KMS-11 (cell line): ENCODE data around the gene RIBC1.

ENCODE experiments used
- H2AFZ ChIP-seq: fragments of 200-600 bp; sonication (generic); 2 replicates; pipeline ENCODE4 v1.6.1; 2016; ENCODE audit warnings: antibody characterized with exemption, mixed run types, low read depth
- H3K27ac ChIP-seq: fragments of 200-600 bp; sonication (generic); 2 replicates; pipeline ENCODE4 v1.6.1; 2016; ENCODE audit warnings: mild to moderate bottlenecking, mixed run types
- H3K27me3 ChIP-seq: fragments of 200-600 bp; sonication (generic); 2 replicates; pipeline ENCODE4 v1.6.1; 2017; ENCODE audit warnings: mild to moderate bottlenecking, low read depth, mixed run types, moderate library complexity; ENCODE audit not compliant: insufficient read depth
- H3K36me3 ChIP-seq: fragments of 200-600 bp; sonication (generic); 2 replicates; pipeline ENCODE4 v1.6.1; 2017; ENCODE audit warnings: mild to moderate bottlenecking, mixed run types; ENCODE audit not compliant: insufficient read depth
- H3K4me1 ChIP-seq: fragments of 200-600 bp; sonication (generic); 2 replicates; pipeline ENCODE4 v1.6.1; 2016; ENCODE audit warnings: mild to moderate bottlenecking, low read depth, mixed run types; ENCODE audit not compliant: poor library complexity, severe bottlenecking
- H3K4me2 ChIP-seq: fragments of 200-600 bp; sonication (generic); 2 replicates; pipeline ENCODE4 v1.7.0; 2016; ENCODE audit warnings: mild to moderate bottlenecking, mixed run types
- H3K4me3 ChIP-seq: fragments of 200-600 bp; sonication (generic); IDR thresholded peaks from 2 replicates; pipeline ENCODE4 v1.6.1; 2017; ENCODE audit warnings: low read depth, low read length, mixed read lengths; ENCODE audit not compliant: insufficient read depth
- H3K79me2 ChIP-seq: fragments of 200-600 bp; sonication (generic); 2 replicates; pipeline ENCODE4 v1.6.1; 2016; ENCODE audit warnings: low read depth, mixed run types; ENCODE audit not compliant: insufficient read depth
- H3K9ac ChIP-seq: fragments of 200-600 bp; sonication (generic); 2 replicates; pipeline ENCODE4 v1.6.1; 2016; ENCODE audit warnings: mild to moderate bottlenecking, mixed run types
- H4K20me1 ChIP-seq: fragments of 200-600 bp; sonication (generic); 2 replicates; pipeline ENCODE4 v1.6.1; 2016; ENCODE audit warnings: mild to moderate bottlenecking, mixed run types; ENCODE audit not compliant: insufficient read depth
- CTCF ChIP-seq: fragments of 200-600 bp; sonication (generic); conservative IDR thresholded peaks from 2 replicates; pipeline ENCODE4 v1.6.1; 2017; ENCODE audit warnings: low read depth, mild to moderate bottlenecking, antibody characterized with exemption, low read length, moderate library complexity, mixed read lengths

Gene RIBC1

GRCh38 chrX:53471346-53471745 lies 48.7 kb downstream of the RIBC1 start:
- H3K79me2 ChIP-seq = no peaks in the 10 kb centered on the region
- no peak for TF ChIP-seq CTCF
- H3K9ac ChIP-seq = no peak overlapping the region
- no peaks in the 10 kb centered on the region for H4K20me1 ChIP-seq
- H3K4me1 ChIP-seq = no peaks in the 10 kb centered on the region
- no peak overlapping the region for H3K4me2 ChIP-seq
- H3K27me3 ChIP-seq = no peaks in the 10 kb centered on the region
- H3K36me3 ChIP-seq = no peaks in the 10 kb centered on the region
- H2AFZ ChIP-seq = no peak overlapping the region
- no peak overlapping the region for H3K4me3 ChIP-seq
- H3K27ac ChIP-seq = no peak overlapping the region

GRCh38 chrX:53474707-53475106 lies 52.0 kb downstream of the RIBC1 start:
- H3K79me2 ChIP-seq = no peaks in the 10 kb centered on the region
- H4K20me1 ChIP-seq = no peaks in the 10 kb centered on the region
- no peak overlapping the region for H3K9ac ChIP-seq
- H2AFZ ChIP-seq = no peak overlapping the region
- no peak overlapping the region for H3K4me2 ChIP-seq
- H3K27me3 ChIP-seq = no peaks in the 10 kb centered on the region
- no peaks in the 10 kb centered on the region for H3K4me1 ChIP-seq
- H3K4me3 ChIP-seq = no peak overlapping the region
- no peaks in the 10 kb centered on the region for H3K36me3 ChIP-seq
- no peak overlapping the region for H3K27ac ChIP-seq
- TF ChIP-seq CTCF = no peak

- Histone ChIP-seq H3K4me3 (no peak overlapping the region), H3K27me3 (no peaks in the 10 kb centered on the region), H3K4me2 (no peak overlapping the region), H3K4me1 (no peaks in the 10 kb centered on the region), H4K20me1 (no peaks in the 10 kb centered on the region), H3K79me2 (no peaks in the 10 kb centered on the region), H3K27ac (no peak overlapping the region), H3K36me3 (no peaks in the 10 kb centered on the region), H2AFZ (no peak overlapping the region), H3K9ac (no peak overlapping the region)
- TF ChIP-seq CTCF = no peak
Observed at GRCh38 chrX:53476371-53476770, 53.7 kb downstream of the RIBC1 start.

GRCh38 chrX:53479301-53479700 lies 56.6 kb downstream of the RIBC1 start:
- Histone ChIP-seq H4K20me1 (no peaks in the 10 kb centered on the region), H3K9ac (no peak overlapping the region), H3K4me1 (no peaks in the 10 kb centered on the region), H3K27me3 (no peaks in the 10 kb centered on the region), H3K79me2 (no peaks in the 10 kb centered on the region), H3K36me3 (no peaks in the 10 kb centered on the region), H3K4me3 (no peak overlapping the region), H3K4me2 (no peak overlapping the region), H2AFZ (no peak overlapping the region), H3K27ac (no peak overlapping the region)
- no peak for TF ChIP-seq CTCF
